OCI-LY7 (cell line): ENCODE data around the gene HRH3. TPM values are rescaled to one million over a fixed set of nuclear protein-coding genes. Genes with fewer than 3 reads are reported as not detected.

Experiments
- BruUV-seq: library from RNA; stranded (reverse); fragments of 400-500 nt; replicated peaks from 2 replicates; lab custom pipeline; 2021; lab: Mats Ljungman, UMichigan
- CTCF ChIA-PET: fragments of 300-600 bp; sonication (Branson Sonifier 250); formaldehyde crosslinking; loops from one replicate; lab custom pipeline; 2022; ENCODE audit warnings: antibody characterized with exemption; ENCODE audit not compliant: unreplicated experiment; lab: Charles Lee
- POLR2A ChIA-PET: fragments of 300-600 bp; sonication (Branson Sonifier 250); formaldehyde crosslinking; loops from one replicate; lab custom pipeline; 2022; ENCODE audit warnings: antibody characterized with exemption; lab: Charles Lee
- DNase-seq: peaks from one replicate; pipeline ENCODE4 v3.0.0-alpha.2; 2015; ENCODE audit warnings: low spot score
- H2AFZ ChIP-seq: fragments of 200-600 bp; sonication (generic), shearing (Covaris generic); 2 replicates; pipeline ENCODE4 v1.6.1; 2014; ENCODE audit warnings: mild to moderate bottlenecking, antibody characterized with exemption, low read length, moderate library complexity
- H3K27ac ChIP-seq: fragments of 200-600 bp; sonication (generic); 2 replicates; pipeline ENCODE4 v1.5.1; 2014; ENCODE audit warnings: mixed run types, low read depth, mild to moderate bottlenecking, moderate library complexity, low read length, inconsistent platforms; ENCODE audit not compliant: poor library complexity, severe bottlenecking
- H3K36me3 ChIP-seq: fragments of 200-600 bp; sonication (generic); 2 replicates; pipeline ENCODE4 v1.6.1; 2014; ENCODE audit warnings: mild to moderate bottlenecking, antibody characterized with exemption, low read length, moderate library complexity, mixed read lengths; ENCODE audit not compliant: insufficient read depth
- H3K4me1 ChIP-seq: fragments of 200-600 bp; sonication (generic); 2 replicates; pipeline ENCODE4 v1.5.1; 2014; ENCODE audit warnings: mild to moderate bottlenecking, low read length; ENCODE audit not compliant: insufficient read depth, poor library complexity, severe bottlenecking
- H3K4me2 ChIP-seq: fragments of 200-600 bp; sonication (generic); 2 replicates; pipeline ENCODE4 v1.6.1; 2014; ENCODE audit warnings: mild to moderate bottlenecking, low read length
- H3K4me3 ChIP-seq: fragments of 200-600 bp; sonication (generic); 2 replicates; pipeline ENCODE4 v1.5.1; 2014; ENCODE audit warnings: mild to moderate bottlenecking, low read depth, low read length; ENCODE audit not compliant: poor library complexity, severe bottlenecking
- H3K79me2 ChIP-seq: fragments of 200-600 bp; sonication (generic); 2 replicates; pipeline ENCODE4 v1.6.1; 2016; ENCODE audit warnings: low read depth, mild to moderate bottlenecking, low read length, moderate library complexity, mixed read lengths; ENCODE audit not compliant: insufficient read depth
- H3K9me2 ChIP-seq: fragments of 200-600 bp; sonication (generic); 2 replicates; pipeline ENCODE4 v1.6.1; 2016; ENCODE audit warnings: mild to moderate bottlenecking, low read length, mixed read lengths; ENCODE audit not compliant: insufficient read depth
- H3K9me3 ChIP-seq: fragments of 200-600 bp; sonication (generic); 2 replicates; pipeline ENCODE4 v1.6.1; 2014; ENCODE audit warnings: mild to moderate bottlenecking, mixed run types, low read length, mixed read lengths
- H4K20me1 ChIP-seq: fragments of 200-600 bp; sonication (generic); 2 replicates; pipeline ENCODE4 v1.6.1; 2014; ENCODE audit warnings: mild to moderate bottlenecking, antibody characterized with exemption, low read length, moderate library complexity, mixed read lengths; ENCODE audit not compliant: insufficient read depth
- EZH2phosphoT487 ChIP-seq: fragments of 200-600 bp; sonication (generic); IDR thresholded peaks from 2 replicates; pipeline ENCODE4 v1.6.1; 2018; ENCODE audit warnings: low read depth, borderline replicate concordance, mild to moderate bottlenecking, mixed run types, antibody characterized with exemption, low read length, moderate library complexity, mixed read lengths
- intact Hi-C: fragments of 100-400 bp; cut with micrococcal nuclease; formaldehyde crosslinking; loops from one replicate; pipeline ENCODE4 v1.10.0; 2022; ENCODE audit not compliant: unreplicated experiment
- total RNA-seq, 2 experiments: library from RNA; depleted of rRNA in 1 of 2; stranded (reverse); fragments of >200 nt in 1 of 2; shearing (Covaris generic) in 1 of 2; gene quantifications; 2 replicates each; pipeline ENCODE4 v1.2.3, GENCODE V29; 2014 to 2022
- TF ChIP-seq, protein P1 (sequence below): fragments of 200-600 bp; sonication (generic); conservative IDR thresholded peaks from 2 replicates; pipeline ENCODE4 v1.5.1; 2014; ENCODE audit warnings: mild to moderate bottlenecking, antibody characterized with exemption, low read length, moderate library complexity, mixed read lengths

Gene HRH3
- total RNA-seq, 2 experiments from 2014 or later = not detected

DNA sequence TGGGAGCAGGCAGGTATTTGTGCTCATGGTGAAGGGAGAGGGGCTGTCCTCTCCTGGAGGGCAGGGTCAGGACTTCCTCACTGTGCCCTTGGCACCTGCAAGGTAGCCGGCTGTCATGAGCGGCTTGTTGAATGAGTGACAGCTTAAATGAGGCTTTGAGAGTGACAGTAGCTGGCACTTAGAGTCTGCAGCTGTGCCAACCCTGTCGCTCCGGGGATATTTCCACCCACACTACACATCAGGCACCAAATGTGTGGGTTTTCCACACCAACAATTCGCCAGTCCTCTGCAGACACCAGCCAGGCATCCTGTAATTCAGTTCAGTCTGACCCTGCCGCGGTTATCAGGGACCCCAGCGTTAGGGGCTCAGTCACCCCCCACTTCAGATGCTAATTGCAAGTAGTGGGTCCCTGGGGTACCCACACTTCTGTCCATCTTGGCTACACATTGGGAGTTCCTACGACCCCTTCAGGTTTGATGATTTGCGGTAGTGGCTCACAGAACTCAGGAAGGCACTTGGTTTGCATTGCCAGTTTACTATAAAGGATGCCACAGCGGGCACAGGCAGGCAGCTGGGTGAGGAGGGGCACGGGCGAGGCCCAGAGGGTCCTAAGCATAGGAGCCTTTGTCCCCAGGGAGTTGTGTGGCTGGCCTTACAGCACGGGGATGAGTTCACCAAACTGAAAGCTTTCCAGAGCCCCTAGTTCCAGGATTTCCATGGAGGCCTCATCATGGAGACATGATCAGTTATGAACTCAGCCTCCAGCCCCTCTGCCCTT, 28.1 kb downstream of the HRH3 start:
- POLR2A ChIA-PET = interaction anchor here (0.6 kb wide), 1 partner anchor 110 kb away, joined by 3 read pairs; no protein-coding TSS in a partner anchor
- peaks cover 23% of the 10 kb centered on the region for H3K4me1 ChIP-seq
- no TSS peak for BruUV-seq

DNA sequence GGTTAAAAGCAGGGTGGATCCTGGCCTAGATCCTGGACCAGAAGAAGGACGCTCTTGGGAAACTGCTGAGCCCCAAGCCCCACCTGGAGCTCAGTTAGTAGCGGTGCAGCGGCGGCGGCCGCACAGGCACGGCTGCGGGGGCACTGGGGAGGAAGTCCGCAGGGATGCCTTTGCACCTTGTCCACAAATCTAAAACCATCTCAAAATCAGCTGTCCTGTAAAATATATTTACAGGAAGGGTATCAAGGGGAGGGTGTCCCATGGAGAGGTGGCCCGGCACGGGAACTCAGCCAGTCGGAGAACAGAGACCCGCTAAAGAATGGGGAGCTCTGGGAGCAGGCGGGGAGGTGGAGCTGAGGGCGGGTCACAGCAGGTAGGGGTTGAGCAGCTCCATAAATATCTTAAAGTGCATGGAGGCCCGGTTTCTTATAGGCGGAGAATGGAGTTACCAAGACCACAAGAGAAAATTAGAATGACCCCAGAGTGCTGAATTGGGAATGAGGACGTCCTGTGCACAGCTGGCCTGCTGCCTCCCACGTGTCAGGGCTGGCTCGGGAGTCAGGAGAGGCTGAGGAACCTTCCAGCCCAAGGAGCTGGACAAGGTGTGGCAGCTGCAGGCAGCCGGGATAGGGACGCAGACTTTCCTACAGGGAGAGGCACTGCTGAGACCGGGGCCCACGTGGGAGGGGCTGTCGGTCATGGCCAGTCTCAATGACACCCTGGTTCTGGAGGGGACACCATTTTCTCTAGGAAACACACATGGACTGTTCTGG, 29.3 kb downstream of the HRH3 start:
- TF ChIP-seq EZH2phosphoT487 = no peak
- TF ChIP-seq, protein P1, sequence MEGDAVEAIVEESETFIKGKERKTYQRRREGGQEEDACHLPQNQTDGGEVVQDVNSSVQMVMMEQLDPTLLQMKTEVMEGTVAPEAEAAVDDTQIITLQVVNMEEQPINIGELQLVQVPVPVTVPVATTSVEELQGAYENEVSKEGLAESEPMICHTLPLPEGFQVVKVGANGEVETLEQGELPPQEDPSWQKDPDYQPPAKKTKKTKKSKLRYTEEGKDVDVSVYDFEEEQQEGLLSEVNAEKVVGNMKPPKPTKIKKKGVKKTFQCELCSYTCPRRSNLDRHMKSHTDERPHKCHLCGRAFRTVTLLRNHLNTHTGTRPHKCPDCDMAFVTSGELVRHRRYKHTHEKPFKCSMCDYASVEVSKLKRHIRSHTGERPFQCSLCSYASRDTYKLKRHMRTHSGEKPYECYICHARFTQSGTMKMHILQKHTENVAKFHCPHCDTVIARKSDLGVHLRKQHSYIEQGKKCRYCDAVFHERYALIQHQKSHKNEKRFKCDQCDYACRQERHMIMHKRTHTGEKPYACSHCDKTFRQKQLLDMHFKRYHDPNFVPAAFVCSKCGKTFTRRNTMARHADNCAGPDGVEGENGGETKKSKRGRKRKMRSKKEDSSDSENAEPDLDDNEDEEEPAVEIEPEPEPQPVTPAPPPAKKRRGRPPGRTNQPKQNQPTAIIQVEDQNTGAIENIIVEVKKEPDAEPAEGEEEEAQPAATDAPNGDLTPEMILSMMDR = no peak
- H2AFZ ChIP-seq = no peak overlapping the region
- BruUV-seq = no TSS peak
- no peaks in the 10 kb centered on the region for H3K9me3 ChIP-seq
- no peak overlapping the region for H3K4me3 ChIP-seq
- H3K27ac ChIP-seq = no peak overlapping the region
- peaks cover 28% of the 10 kb centered on the region for H3K36me3 ChIP-seq
- intact Hi-C loops = no loop called here
- ChIA-PET CTCF (no interaction called here), POLR2A (no interaction called here)
- H3K79me2 ChIP-seq = peaks cover 29% of the 10 kb centered on the region
- H3K9me2 ChIP-seq = no peaks in the 10 kb centered on the region
- H4K20me1 ChIP-seq = no peaks in the 10 kb centered on the region
- H3K4me1 ChIP-seq = peaks cover 23% of the 10 kb centered on the region
- DNase-seq = no peak
- H3K4me2 ChIP-seq = no peak overlapping the region

More for the DNA sequence above, 28.1 kb downstream of the HRH3 start:
- CTCF ChIA-PET = no interaction called here
- intact Hi-C loops = no loop called here
- DNase-seq = no peak
- Histone ChIP-seq H2AFZ (no peak overlapping the region), H3K9me2 (no peaks in the 10 kb centered on the region), H3K27ac (no peak overlapping the region), H3K4me3 (no peak overlapping the region), H3K4me2 (no peak overlapping the region), H3K36me3 (peaks cover 35% of the 10 kb centered on the region), H3K79me2 (peaks cover 22% of the 10 kb centered on the region), H4K20me1 (no peaks in the 10 kb centered on the region), H3K9me3 (no peaks in the 10 kb centered on the region)
- no peak for TF ChIP-seq EZH2phosphoT487
- TF ChIP-seq, protein P1 = no peak
